A673 (cell line): ENCODE measurements around the gene KLHDC9. TPM values are rescaled to one million over a fixed set of nuclear protein-coding genes. Genes with fewer than 3 reads are reported as not detected.

ENCODE experiments used
- BruUV-seq: library from RNA; stranded (reverse); fragments of 400-500 nt; replicated peaks from 2 replicates; lab custom pipeline; 2021; lab: Mats Ljungman, UMichigan
- CTCF ChIA-PET: fragments of 300-600 bp; sonication (Branson Sonifier 250); formaldehyde crosslinking; loops from one replicate; lab custom pipeline; 2022; ENCODE audit warnings: antibody characterized with exemption; lab: Charles Lee
- POLR2A ChIA-PET: fragments of 300-600 bp; sonication (Branson Sonifier 250); formaldehyde crosslinking; loops from one replicate; lab custom pipeline; 2022; ENCODE audit warnings: antibody characterized with exemption; ENCODE audit not compliant: low non-redundant PET; lab: Charles Lee
- DNase-seq: peaks from one replicate; pipeline ENCODE4 v3.0.0-alpha.2; 2015; ENCODE audit warnings: low spot score
- H3K27ac ChIP-seq: fragments of 200-600 bp; sonication (generic); 2 replicates; pipeline ENCODE4 v1.5.1; 2016; ENCODE audit warnings: mixed run types, low read depth, mild to moderate bottlenecking, mixed read lengths, antibody characterized with exemption, low read length; ENCODE audit not compliant: poor library complexity, severe bottlenecking
- H3K27me3 ChIP-seq: fragments of 200-600 bp; sonication (generic); replicated peaks from 2 replicates; pipeline ENCODE4 v1.6.1; 2017; ENCODE audit warnings: mixed run types, low read depth, mild to moderate bottlenecking, mixed read lengths, antibody characterized with exemption, low read length; ENCODE audit not compliant: insufficient read depth, poor library complexity
- H3K36me3 ChIP-seq: fragments of 200-600 bp; sonication (generic); 2 replicates; pipeline ENCODE4 v1.6.1; 2016; ENCODE audit warnings: mixed run types, mild to moderate bottlenecking, mixed read lengths, antibody characterized with exemption, low read length; ENCODE audit not compliant: insufficient read depth, poor library complexity, severe bottlenecking
- H3K4me1 ChIP-seq: fragments of 200-600 bp; sonication (generic); 2 replicates; pipeline ENCODE4 v1.6.1; 2017; ENCODE audit warnings: mixed run types, mild to moderate bottlenecking, mixed read lengths, antibody characterized with exemption, low read length; ENCODE audit not compliant: insufficient read depth, poor library complexity, severe bottlenecking
- H3K4me3 ChIP-seq: fragments of 200-600 bp; sonication (generic); 2 replicates; pipeline ENCODE4 v1.5.1; 2016; ENCODE audit warnings: low read depth, mixed run types, mild to moderate bottlenecking, mixed read lengths, low read length; ENCODE audit not compliant: poor library complexity, severe bottlenecking
- H3K9me3 ChIP-seq: fragments of 200-600 bp; sonication (generic); 2 replicates; pipeline ENCODE4 v1.6.1; 2016; ENCODE audit warnings: mixed run types, low read depth, mild to moderate bottlenecking, mixed read lengths, antibody characterized with exemption, low read length; ENCODE audit not compliant: poor library complexity, severe bottlenecking
- CTCF ChIP-seq: fragments of 300-800, 200-600 bp; sonication (generic); conservative IDR thresholded peaks from 2 replicates; pipeline ENCODE4 v1.5.1; 2017; ENCODE audit warnings: low read depth, mild to moderate bottlenecking, antibody characterized with exemption, low read length, moderate library complexity, mixed read lengths
- EZH2 ChIP-seq: fragments of 200-600 bp; sonication (generic); IDR thresholded peaks from 2 replicates; pipeline ENCODE4 v1.6.1; 2017; ENCODE audit warnings: borderline replicate concordance, low read depth, mild to moderate bottlenecking, mixed read lengths, antibody characterized with exemption, low read length; ENCODE audit not compliant: poor library complexity, severe bottlenecking
- intact Hi-C: fragments of 100-400 bp; cut with micrococcal nuclease; formaldehyde crosslinking; loops from one replicate; pipeline ENCODE4 v1.10.0; 2022; ENCODE audit not compliant: unreplicated experiment
- total RNA-seq: library from RNA; stranded (reverse); gene quantifications from 2 replicates; pipeline ENCODE4 v1.2.3, GENCODE V29; 2021

KLHDC9 gene
- total RNA-seq, 1 experiment from 2014 or later: 1.7 TPM

- intact Hi-C loops: no loop called here
- BruUV-seq: no TSS peak
- DNase-seq: no peak
- Histone ChIP-seq H3K4me3 (no peak overlapping the region), H3K27ac (no peak overlapping the region), H3K4me1 (no peaks in the 10 kb centered on the region), H3K27me3 (no peaks in the 10 kb centered on the region), H3K36me3 (peaks cover 12% of the 10 kb centered on the region), H3K9me3 (no peaks in the 10 kb centered on the region)
- ChIA-PET CTCF (no interaction called here), POLR2A (no interaction called here)
- no peak for TF ChIP-seq CTCF
- no peak for TF ChIP-seq EZH2
Measured at GRCh38 chr1:161106431-161106830, 8.3 kb downstream of the KLHDC9 start.

GRCh38 chr1:161111117-161111516 is 13.0 kb downstream of the KLHDC9 start:
- TF ChIP-seq EZH2 (no peak), CTCF (no peak)
- DNase-seq: no peak
- CTCF ChIA-PET: no interaction called here
- Histone ChIP-seq H3K27me3 (no peaks in the 10 kb centered on the region), H3K36me3 (no peaks in the 10 kb centered on the region), H3K9me3 (no peaks in the 10 kb centered on the region), H3K4me3 (no peak overlapping the region), H3K27ac (no peak overlapping the region), H3K4me1 (no peaks in the 10 kb centered on the region)
- BruUV-seq: no TSS peak
- POLR2A ChIA-PET: no interaction called here
- intact Hi-C loops: no loop called here

- POLR2A ChIA-PET: no interaction called here
Measured at GRCh38 chr1:161111527-161111926, 13.4 kb downstream of the KLHDC9 start.

More at GRCh38 chr1:161111527-161111926, 13.4 kb downstream of the KLHDC9 start:
- CTCF ChIA-PET: interaction anchor here (1.1 kb wide), 1 partner anchor 14 kb away, joined by 5 read pairs; no protein-coding TSS in a partner anchor
- no TSS peak for BruUV-seq
- Histone ChIP-seq H3K4me3 (no peak overlapping the region), H3K36me3 (no peaks in the 10 kb centered on the region), H3K9me3 (no peaks in the 10 kb centered on the region), H3K27ac (no peak overlapping the region), H3K27me3 (no peaks in the 10 kb centered on the region), H3K4me1 (no peaks in the 10 kb centered on the region)
- DNase-seq: no peak
- intact Hi-C loops: no loop called here
- no peak for TF ChIP-seq EZH2
- no peak for TF ChIP-seq CTCF
